G401 (cell line): ENCODE measurements around the gene AASDH. TPM values are rescaled to one million over a fixed set of nuclear protein-coding genes. Genes with fewer than 3 reads are reported as not detected.
A peak's percentile ranks its signal among the peaks of the same experiment; 100 is the strongest.

Experiments used
- DNase-seq: peaks from one replicate; pipeline ENCODE4 v3.0.0-alpha.2; 2015; ENCODE audit warnings: low spot score
- in situ Hi-C: cut with HindIII; loops from 2 replicates; pipeline ENCODE4 v1.10.0; 2016; ENCODE audit warnings: low sequenced_read_pairs, mixed read lengths
- total RNA-seq: library from RNA; depleted of rRNA; stranded (reverse); fragments of >200 nt; shearing (Covaris generic); gene quantifications from 2 replicates; pipeline ENCODE4 v1.2.3, GENCODE V29; 2014; rRNA removed

AASDH gene
- total RNA-seq, 1 experiment from 2014 or later: 18.7 TPM

- peak; percentile 68 for DNase-seq
- in situ Hi-C loops: no loop called here
These were observed 85.9 kb downstream of the AASDH start for GRCh38 chr4:56301181-56301996.

- no peak for DNase-seq
- in situ Hi-C loops: no loop called here
These were observed 89.1 kb downstream of the AASDH start for GRCh38 chr4:56298236-56298635.

GRCh38 chr4:56297776-56298175 lies 89.5 kb downstream of the AASDH start:
- DNase-seq: no peak
- in situ Hi-C loops: no loop called here

- in situ Hi-C loops: no loop called here
- no peak for DNase-seq
These were observed 90.8 kb downstream of the AASDH start for GRCh38 chr4:56296526-56296925.

GRCh38 chr4:56293121-56293520 lies 94.2 kb downstream of the AASDH start:
- in situ Hi-C loops: no loop called here
- no peak for DNase-seq

- no peak for DNase-seq
- in situ Hi-C loops: no loop called here
These were observed 97.4 kb downstream of the AASDH start for GRCh38 chr4:56289934-56290333.

GRCh38 chr4:56288663-56289062 lies 98.6 kb downstream of the AASDH start:
- in situ Hi-C loops: no loop called here
- no peak for DNase-seq

Other genes with a start within 250 kb of the AASDH start
- 41.2 and 53.2 TPM in 2 replicates for gene PPAT, start 48.1 kb upstream of the AASDH start, total RNA-seq
- 152 and 224 TPM in 2 replicates for gene PAICS, start 48.8 kb upstream of the AASDH start, total RNA-seq
- gene SRP72, start 80.1 kb upstream of the AASDH start, total RNA-seq: 23.8 and 51.6 TPM in 2 replicates
- gene ARL9, start 118.3 kb upstream of the AASDH start, total RNA-seq: not detected in 2 replicates